ENCODE data around the gene SGPL1. TPM values are rescaled to one million over a fixed set of nuclear protein-coding genes. Genes with fewer than 3 reads are reported as not detected.
A peak's percentile ranks its signal among the peaks of the same experiment; 100 is the strongest.

SGPL1 gene
- total RNA-seq, 4 donors from 2014 or later, result 24.9 to 65.4 (median 61.3) TPM

DNA sequence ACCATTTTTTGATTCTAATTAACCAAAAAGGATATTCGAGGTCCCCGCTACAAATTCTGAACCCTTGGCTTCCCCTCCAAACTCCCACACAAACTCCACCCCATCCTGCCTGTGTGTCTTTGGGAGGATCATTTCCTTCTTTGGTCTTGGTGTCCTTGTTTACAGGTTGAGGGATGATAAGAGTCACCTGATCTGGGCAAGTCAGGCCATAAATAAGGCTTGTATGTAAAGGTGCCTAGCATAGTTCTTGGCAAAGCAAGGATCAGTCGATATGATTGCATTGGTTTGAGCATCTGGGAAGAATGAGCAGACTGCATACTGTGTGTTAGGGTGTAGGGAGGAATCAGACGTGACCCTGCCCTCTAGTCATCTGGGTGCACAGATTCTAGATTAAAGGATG lies 1.6 kb upstream of the SGPL1 start:
- TF ChIP-seq POLR2AphosphoS5 (IDR thresholded peaks at IDR 0.05) (no peak), EP300 (IDR thresholded peaks at IDR 0.05; ENCODE audit: low read depth) (no peak), POLR2A (IDR thresholded peaks at IDR 0.05) (no peak)
- TF ChIP-seq, protein P1, sequence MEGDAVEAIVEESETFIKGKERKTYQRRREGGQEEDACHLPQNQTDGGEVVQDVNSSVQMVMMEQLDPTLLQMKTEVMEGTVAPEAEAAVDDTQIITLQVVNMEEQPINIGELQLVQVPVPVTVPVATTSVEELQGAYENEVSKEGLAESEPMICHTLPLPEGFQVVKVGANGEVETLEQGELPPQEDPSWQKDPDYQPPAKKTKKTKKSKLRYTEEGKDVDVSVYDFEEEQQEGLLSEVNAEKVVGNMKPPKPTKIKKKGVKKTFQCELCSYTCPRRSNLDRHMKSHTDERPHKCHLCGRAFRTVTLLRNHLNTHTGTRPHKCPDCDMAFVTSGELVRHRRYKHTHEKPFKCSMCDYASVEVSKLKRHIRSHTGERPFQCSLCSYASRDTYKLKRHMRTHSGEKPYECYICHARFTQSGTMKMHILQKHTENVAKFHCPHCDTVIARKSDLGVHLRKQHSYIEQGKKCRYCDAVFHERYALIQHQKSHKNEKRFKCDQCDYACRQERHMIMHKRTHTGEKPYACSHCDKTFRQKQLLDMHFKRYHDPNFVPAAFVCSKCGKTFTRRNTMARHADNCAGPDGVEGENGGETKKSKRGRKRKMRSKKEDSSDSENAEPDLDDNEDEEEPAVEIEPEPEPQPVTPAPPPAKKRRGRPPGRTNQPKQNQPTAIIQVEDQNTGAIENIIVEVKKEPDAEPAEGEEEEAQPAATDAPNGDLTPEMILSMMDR (IDR thresholded peaks at IDR 0.05), result no peak
- H3K27ac ChIP-seq, result no peak overlapping the region
- no peaks in the 10 kb centered on the region for H3K9me3 ChIP-seq
- DNase-seq, result no peak
- in situ Hi-C loops (cut with MboI; ENCODE audit: low pct_ligation_motif_present in 1 of 4, low pct_unique_long_range_greater_than_20kb in 1 of 4, low sequenced_read_pairs in 3 of 4) (loop anchor here in 3 of 4 donors (5.0 to 10.0 kb wide), 3 partner anchors 61 to 71 kb away; partner anchors contain the start of gene PCBD1 (in 1 of the 3)), intact Hi-C loops (cut with DNase I; ENCODE audit: low total_unique reads) (loop anchor here (5.0 kb wide), 1 partner anchor 63 kb away; no protein-coding TSS in a partner anchor)
- no peaks in the 10 kb centered on the region for H3K27me3 ChIP-seq
- H3K4me3 ChIP-seq, result no peak overlapping the region
- peaks cover 9 to 19% (median 11%) of the 10 kb centered on the region in 4 donors for H3K4me1 ChIP-seq
- 84 to 86% methylated on average over 4 of the region's 4 CpGs for WGBS, 2 donors (ENCODE audit: low coverage in 1 of 2)
- no peaks in the 10 kb centered on the region for H3K36me3 ChIP-seq

DNA sequence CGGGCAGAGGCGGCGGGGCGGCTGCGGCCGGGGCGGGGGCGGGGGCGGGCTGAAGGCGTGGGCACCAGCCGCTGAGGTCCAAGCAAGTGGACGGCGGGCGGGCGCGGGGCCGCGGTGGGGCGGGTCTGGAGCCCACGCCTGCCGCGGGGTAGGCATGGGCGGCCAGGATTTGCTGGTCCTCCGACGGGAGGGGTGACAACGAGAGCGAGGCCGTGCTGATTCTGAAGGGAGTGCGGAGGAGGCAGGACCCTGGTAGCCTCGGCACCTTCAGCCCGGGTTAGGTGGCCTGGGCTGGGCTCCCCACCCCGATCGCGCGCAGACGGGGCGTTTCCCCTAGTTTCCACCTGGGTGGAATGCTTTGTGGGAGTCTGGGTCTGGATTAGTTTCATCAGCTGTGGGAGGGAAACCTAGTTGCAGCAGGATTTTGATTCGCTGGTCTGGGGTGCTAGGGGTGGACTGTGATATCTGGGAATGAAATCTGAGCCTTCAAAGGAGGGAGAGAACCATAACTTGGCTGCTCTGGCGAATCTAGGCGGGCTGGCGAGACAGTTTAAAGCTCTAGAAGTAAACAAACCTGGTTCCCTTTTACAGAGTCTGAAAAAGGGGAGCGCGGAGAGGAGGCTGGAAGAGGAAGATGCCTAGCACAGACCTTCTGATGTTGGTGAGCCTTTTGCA lies 609 bp downstream of the SGPL1 start:
- in situ Hi-C loops (cut with MboI; ENCODE audit: low pct_ligation_motif_present in 1 of 4, low pct_unique_long_range_greater_than_20kb in 1 of 4, low sequenced_read_pairs in 3 of 4) (loop anchor here in 3 of 4 donors (5.0 to 10.0 kb wide), 3 partner anchors 56 to 68 kb away; partner anchors contain the start of gene PCBD1 (in 1 of the 3)), intact Hi-C loops (cut with DNase I; ENCODE audit: low total_unique reads) (no loop called here)
- no peaks in the 10 kb centered on the region for H3K9me3 ChIP-seq
- H3K4me3 ChIP-seq, result peak overlapping the region; percentile 65 to 87 (median 76)
- TF ChIP-seq POLR2AphosphoS5 (IDR thresholded peaks at IDR 0.05) (peak; percentile 30 to 40 (median 38)), EP300 (IDR thresholded peaks at IDR 0.05; ENCODE audit: low read depth) (no peak)
- DNase-seq, result peak; percentile 68
- H3K27ac ChIP-seq, result peak overlapping the region; percentile 94 to 99 (median 96)
- WGBS, 2 donors (ENCODE audit: low coverage in 1 of 2), result 2% methylated on average over 42 of the region's 43 CpGs; no CpG with 5 or more reads in 1 of the 2 donors
- no peaks in the 10 kb centered on the region for H3K27me3 ChIP-seq
- H3K4me1 ChIP-seq, result peaks cover 9 to 19% (median 11%) of the 10 kb centered on the region in 4 donors
- no peaks in the 10 kb centered on the region for H3K36me3 ChIP-seq

DNA sequence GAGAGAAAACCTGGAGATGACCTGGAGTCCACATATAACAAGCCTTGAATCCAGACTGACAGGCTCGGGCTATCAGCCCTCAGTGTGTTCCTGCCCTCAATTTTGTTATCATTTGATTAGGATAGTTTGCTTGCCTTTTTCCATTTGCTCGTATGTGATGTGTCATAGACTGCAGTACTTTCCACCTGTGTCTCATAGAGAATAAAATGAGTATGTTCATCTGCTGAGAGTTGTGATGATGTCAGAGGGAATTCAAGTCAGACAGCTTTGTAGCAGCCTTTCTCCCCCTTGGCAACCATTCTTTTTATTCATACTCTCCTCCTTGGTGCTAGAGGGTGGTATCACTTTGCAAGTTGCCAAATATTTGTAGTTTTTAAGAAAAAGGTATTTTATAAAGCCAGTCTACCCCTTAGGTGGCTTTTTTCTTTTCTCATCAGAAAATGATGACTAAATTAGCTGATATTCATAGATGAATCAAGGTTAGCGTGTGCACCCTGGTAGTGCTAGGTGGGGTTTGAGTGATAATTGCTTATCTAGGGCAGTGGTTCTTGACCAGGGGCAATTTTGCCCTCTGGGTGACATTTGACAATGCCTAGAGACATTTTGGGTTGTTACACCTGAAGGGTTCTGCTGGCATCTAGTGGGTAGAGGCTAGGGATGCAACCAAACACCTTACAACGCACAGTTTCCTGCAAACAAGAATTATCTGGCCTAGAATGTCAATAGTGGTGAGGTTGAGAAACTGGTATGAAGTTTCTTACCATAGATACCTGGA lies 5.4 kb downstream of the SGPL1 start:
- H3K9me3 ChIP-seq, result no peaks in the 10 kb centered on the region
- no peak overlapping the region for H3K27ac ChIP-seq
- WGBS, 2 donors (ENCODE audit: low coverage in 1 of 2), result 82 to 91% methylated on average over 2 to 4 of the region's 4 CpGs
- TF ChIP-seq EP300 (IDR thresholded peaks at IDR 0.05; ENCODE audit: low read depth) (no peak), POLR2AphosphoS5 (IDR thresholded peaks at IDR 0.05) (no peak), POLR2A (IDR thresholded peaks at IDR 0.05) (no peak)
- TF ChIP-seq, protein P1 (IDR thresholded peaks at IDR 0.05), result no peak
- intact Hi-C loops (cut with DNase I; ENCODE audit: low total_unique reads), result no loop called here
- in situ Hi-C loops (cut with MboI; ENCODE audit: low pct_ligation_motif_present in 1 of 4, low pct_unique_long_range_greater_than_20kb in 1 of 4, low sequenced_read_pairs in 3 of 4), result no loop called here
- no peaks in the 10 kb centered on the region for H3K27me3 ChIP-seq
- H3K4me1 ChIP-seq, result peaks cover 6 to 23% (median 11%) of the 10 kb centered on the region in 4 donors
- H3K4me3 ChIP-seq, result no peak overlapping the region
- no peak for DNase-seq
- no peaks in the 10 kb centered on the region for H3K36me3 ChIP-seq

GRCh38 chr10:70822076-70822820 lies 6.5 kb downstream of the SGPL1 start:
- H3K27me3 ChIP-seq, result no peaks in the 10 kb centered on the region
- H3K4me1 ChIP-seq, result peaks cover 4 to 25% (median 7%) of the 10 kb centered on the region in 4 donors
- H3K4me3 ChIP-seq, result no peak overlapping the region
- DNase-seq, result no peak
- in situ Hi-C loops (cut with MboI; ENCODE audit: low pct_ligation_motif_present in 1 of 4, low pct_unique_long_range_greater_than_20kb in 1 of 4, low sequenced_read_pairs in 3 of 4), result no loop called here
- no peaks in the 10 kb centered on the region for H3K9me3 ChIP-seq
- WGBS, 2 donors (ENCODE audit: low coverage in 1 of 2), result 88 to 94% methylated on average over 2 of the region's 2 CpGs
- intact Hi-C loops (cut with DNase I; ENCODE audit: low total_unique reads), result no loop called here
- no peak overlapping the region for H3K27ac ChIP-seq
- TF ChIP-seq EP300 (IDR thresholded peaks at IDR 0.05; ENCODE audit: low read depth) (no peak), POLR2AphosphoS5 (IDR thresholded peaks at IDR 0.05) (no peak), POLR2A (IDR thresholded peaks at IDR 0.05) (no peak)
- TF ChIP-seq, protein P1 (IDR thresholded peaks at IDR 0.05), result no peak
- H3K36me3 ChIP-seq, result no peaks in the 10 kb centered on the region
